ENCODE measurements around the gene OTP. TPM values are rescaled to one million over a fixed set of nuclear protein-coding genes. Genes with fewer than 3 reads are reported as not detected.

The OTP gene
- total RNA-seq, 1 donor from 2014 or later = 0.17 TPM

- H3K4me1 Mint-ChIP-seq (ENCODE audit: low read depth, unreplicated experiment) = peaks cover 15% of the 10 kb centered on the region
- H3K36me3 Mint-ChIP-seq (ENCODE audit: unreplicated experiment) = no peaks in the 10 kb centered on the region
- peak; percentile 35 for DNase-seq
- peak overlapping the region; percentile 39 for H3K4me3 Mint-ChIP-seq (ENCODE audit: unreplicated experiment)
- peaks cover 38% of the 10 kb centered on the region for H3K27me3 Mint-ChIP-seq (ENCODE audit: unreplicated experiment)
- H3K27ac Mint-ChIP-seq (ENCODE audit: unreplicated experiment) = no peak overlapping the region
- TF ChIP-seq CTCF (IDR thresholded peaks at IDR 0.05; ENCODE audit: partially characterized antibody, unreplicated experiment) = no peak
- H3K9me3 Mint-ChIP-seq (ENCODE audit: unreplicated experiment) = peaks cover 26% of the 10 kb centered on the region
Observed at GRCh38 chr5:77632526-77633206, 5.8 kb downstream of the OTP start.

- H3K4me3 Mint-ChIP-seq (ENCODE audit: unreplicated experiment) = peak overlapping the region; percentile 60
- peaks cover 6% of the 10 kb centered on the region for H3K4me1 Mint-ChIP-seq (ENCODE audit: low read depth, unreplicated experiment)
- peak; percentile 26 for TF ChIP-seq CTCF (IDR thresholded peaks at IDR 0.05; ENCODE audit: partially characterized antibody, unreplicated experiment)
- DNase-seq = peak; percentile 77
- no peak overlapping the region for H3K27ac Mint-ChIP-seq (ENCODE audit: unreplicated experiment)
- H3K36me3 Mint-ChIP-seq (ENCODE audit: unreplicated experiment) = no peaks in the 10 kb centered on the region
- peaks cover 29% of the 10 kb centered on the region for H3K27me3 Mint-ChIP-seq (ENCODE audit: unreplicated experiment)
- H3K9me3 Mint-ChIP-seq (ENCODE audit: unreplicated experiment) = peaks cover 16% of the 10 kb centered on the region
Observed at GRCh38 chr5:77630114-77630680, 8.3 kb downstream of the OTP start.

GRCh38 chr5:77629509-77630113 lies 8.9 kb downstream of the OTP start:
- Mint-ChIP-seq H3K27me3 (ENCODE audit: unreplicated experiment) (peaks cover 29% of the 10 kb centered on the region), H3K4me3 (ENCODE audit: unreplicated experiment) (peak overlapping the region; percentile 60), H3K4me1 (ENCODE audit: low read depth, unreplicated experiment) (peaks cover 6% of the 10 kb centered on the region), H3K9me3 (ENCODE audit: unreplicated experiment) (peaks cover 15% of the 10 kb centered on the region), H3K36me3 (ENCODE audit: unreplicated experiment) (no peaks in the 10 kb centered on the region), H3K27ac (ENCODE audit: unreplicated experiment) (no peak overlapping the region)
- DNase-seq = no peak
- no peak for TF ChIP-seq CTCF (IDR thresholded peaks at IDR 0.05; ENCODE audit: partially characterized antibody, unreplicated experiment)

- peak; percentile 32 for TF ChIP-seq CTCF (IDR thresholded peaks at IDR 0.05; ENCODE audit: partially characterized antibody, unreplicated experiment)
- H3K9me3 Mint-ChIP-seq (ENCODE audit: unreplicated experiment) = peaks cover 15% of the 10 kb centered on the region
- H3K27me3 Mint-ChIP-seq (ENCODE audit: unreplicated experiment) = peaks cover 32% of the 10 kb centered on the region
- peak; percentile 40 for DNase-seq
- H3K36me3 Mint-ChIP-seq (ENCODE audit: unreplicated experiment) = no peaks in the 10 kb centered on the region
- peaks cover 6% of the 10 kb centered on the region for H3K4me1 Mint-ChIP-seq (ENCODE audit: low read depth, unreplicated experiment)
- no peak overlapping the region for H3K27ac Mint-ChIP-seq (ENCODE audit: unreplicated experiment)
- peak overlapping the region; percentile 60 for H3K4me3 Mint-ChIP-seq (ENCODE audit: unreplicated experiment)
Observed at GRCh38 chr5:77628840-77629508, 9.5 kb downstream of the OTP start.

Measured in glutamatergic neuron (in vitro differentiated cells).